Measurements from ENCODE around the gene PMF1.

PMF1 gene

DNA sequence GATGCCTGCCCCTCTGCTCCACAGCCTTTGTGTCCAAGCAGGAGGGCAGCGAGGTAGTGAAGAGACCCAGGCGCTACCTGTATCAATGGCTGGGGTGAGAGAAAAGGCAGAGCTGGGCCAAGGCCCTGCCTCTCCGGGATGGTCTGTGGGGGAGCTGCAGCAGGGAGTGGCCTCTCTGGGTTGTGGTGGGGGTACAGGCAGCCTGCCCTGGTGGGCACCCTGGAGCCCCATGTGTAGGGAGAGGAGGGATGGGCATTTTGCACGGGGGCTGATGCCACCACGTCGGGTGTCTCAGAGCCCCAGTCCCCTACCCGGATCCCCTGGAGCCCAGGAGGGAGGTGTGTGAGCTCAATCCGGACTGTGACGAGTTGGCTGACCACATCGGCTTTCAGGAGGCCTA, 29.9 kb downstream of the PMF1 start:
- no peak overlapping the region for H3K27ac ChIP-seq (ENCODE audit: low read length)
- no peak overlapping the region for H3K9ac ChIP-seq (ENCODE audit: low read depth, low read length)
- peaks cover 15% of the 10 kb centered on the region; the same call in 1 of the 2 replicates for H3K27me3 ChIP-seq (ENCODE audit: insufficient read depth, low read length)
- no peaks in the 10 kb centered on the region for H3K9me3 ChIP-seq (ENCODE audit: insufficient read depth, low read depth, low read length)
- peaks cover 7% of the 10 kb centered on the region; the same call in 1 of the 2 replicates for H3K4me1 ChIP-seq (ENCODE audit: insufficient read depth, low read length)
- H3K36me3 ChIP-seq (ENCODE audit: insufficient read depth, low read depth, low read length), result peaks cover 23% of the 10 kb centered on the region
- no peak overlapping the region for H3K4me3 ChIP-seq (ENCODE audit: low read length)

DNA sequence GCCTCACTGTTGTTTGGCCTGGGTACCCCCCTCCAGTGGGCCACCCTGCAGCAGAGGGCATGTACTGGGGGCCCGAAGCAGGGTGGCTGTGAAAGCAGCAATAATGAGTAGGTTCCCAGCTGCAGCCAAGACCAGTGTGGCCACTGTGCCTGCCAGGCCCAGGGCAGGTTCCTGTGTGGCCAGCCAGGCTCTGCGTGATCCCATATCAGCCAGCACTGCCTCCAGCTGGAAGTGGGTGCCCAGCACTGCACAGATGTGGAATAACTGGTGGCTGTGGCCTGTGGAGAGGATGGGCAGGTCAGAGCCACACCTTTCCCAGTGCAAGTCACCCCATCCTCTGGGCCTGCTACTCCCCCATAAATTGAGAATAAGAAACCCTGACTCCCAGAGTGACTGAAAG, 31.3 kb downstream of the PMF1 start:
- H3K9ac ChIP-seq (ENCODE audit: low read depth, low read length), result no peak overlapping the region
- peaks cover 7% of the 10 kb centered on the region for H3K4me1 ChIP-seq (ENCODE audit: insufficient read depth, low read length)
- H3K27ac ChIP-seq (ENCODE audit: low read length), result no peak overlapping the region
- H3K27me3 ChIP-seq (ENCODE audit: insufficient read depth, low read length), result peaks cover 15% of the 10 kb centered on the region; the same call in 1 of the 2 replicates
- H3K4me3 ChIP-seq (ENCODE audit: low read length), result no peak overlapping the region
- H3K9me3 ChIP-seq (ENCODE audit: insufficient read depth, low read depth, low read length), result no peaks in the 10 kb centered on the region
- peaks cover 14% of the 10 kb centered on the region for H3K36me3 ChIP-seq (ENCODE audit: insufficient read depth, low read depth, low read length)

GRCh38 chr1:156244712-156245111, 31.9 kb downstream of the PMF1 start:
- no peak overlapping the region for H3K4me3 ChIP-seq (ENCODE audit: low read length)
- no peak overlapping the region for H3K27ac ChIP-seq (ENCODE audit: low read length)
- peaks cover 7% of the 10 kb centered on the region for H3K4me1 ChIP-seq (ENCODE audit: insufficient read depth, low read length)
- no peaks in the 10 kb centered on the region for H3K9me3 ChIP-seq (ENCODE audit: insufficient read depth, low read depth, low read length)
- peaks cover 14% of the 10 kb centered on the region; the same call in 1 of the 2 replicates for H3K36me3 ChIP-seq (ENCODE audit: insufficient read depth, low read depth, low read length)
- H3K9ac ChIP-seq (ENCODE audit: low read depth, low read length), result no peak overlapping the region
- H3K27me3 ChIP-seq (ENCODE audit: insufficient read depth, low read length), result peaks cover 15% of the 10 kb centered on the region; the same call in 1 of the 2 replicates

- H3K9me3 ChIP-seq (ENCODE audit: insufficient read depth, low read depth, low read length), result no peaks in the 10 kb centered on the region
- no peak overlapping the region for H3K27ac ChIP-seq (ENCODE audit: low read length)
- H3K4me3 ChIP-seq (ENCODE audit: low read length), result peak overlapping the region; percentile 51; the same call in 1 of the 2 replicates
- peaks cover 15% of the 10 kb centered on the region; the same call in 1 of the 2 replicates for H3K27me3 ChIP-seq (ENCODE audit: insufficient read depth, low read length)
- peak overlapping the region; percentile 53; the same call in 1 of the 2 replicates for H3K9ac ChIP-seq (ENCODE audit: low read depth, low read length)
- H3K4me1 ChIP-seq (ENCODE audit: insufficient read depth, low read length), result peaks cover 7% of the 10 kb centered on the region
- H3K36me3 ChIP-seq (ENCODE audit: insufficient read depth, low read depth, low read length), result peaks cover 20% of the 10 kb centered on the region
Measured at GRCh38 chr1:156245451-156246232, 32.8 kb downstream of the PMF1 start.

DNA sequence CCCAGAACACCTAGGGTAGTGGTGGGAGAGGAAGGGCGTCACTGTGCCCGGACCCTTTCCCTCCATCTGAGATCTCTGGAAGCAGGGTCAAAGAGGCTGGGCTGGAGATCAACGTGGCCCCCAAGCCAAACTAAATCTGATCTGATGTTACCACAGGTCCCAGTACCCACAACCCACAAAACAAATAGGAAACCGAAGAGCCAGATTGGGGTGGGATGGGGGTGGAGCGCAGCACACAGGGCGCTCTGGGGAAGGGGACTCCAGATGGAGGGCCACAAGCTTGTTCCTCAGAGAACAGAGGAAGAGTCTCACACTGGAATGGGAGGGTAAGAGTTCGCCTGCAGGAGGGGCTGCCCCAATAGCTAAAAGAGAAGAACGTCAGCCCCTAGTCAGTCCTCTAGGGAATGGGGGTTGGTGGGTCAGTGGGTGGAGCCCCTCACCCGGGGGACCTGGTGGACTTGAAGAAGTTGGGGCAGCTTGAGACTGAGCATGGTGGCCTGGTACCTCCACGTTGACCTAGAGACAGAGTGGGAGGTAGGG, 33.5 kb downstream of the PMF1 start:
- Histone ChIP-seq H3K9ac (ENCODE audit: low read depth, low read length) (no peak overlapping the region; the same call in 1 of the 2 replicates), H3K36me3 (ENCODE audit: insufficient read depth, low read depth, low read length) (peaks cover 27% of the 10 kb centered on the region), H3K4me1 (ENCODE audit: insufficient read depth, low read length) (peaks cover 7% of the 10 kb centered on the region), H3K4me3 (ENCODE audit: low read length) (peak overlapping the region; percentile 51; the same call in 1 of the 2 replicates), H3K9me3 (ENCODE audit: insufficient read depth, low read depth, low read length) (no peaks in the 10 kb centered on the region), H3K27me3 (ENCODE audit: insufficient read depth, low read length) (peaks cover 15% of the 10 kb centered on the region; the same call in 1 of the 2 replicates), H3K27ac (ENCODE audit: low read length) (no peak overlapping the region)

DNA sequence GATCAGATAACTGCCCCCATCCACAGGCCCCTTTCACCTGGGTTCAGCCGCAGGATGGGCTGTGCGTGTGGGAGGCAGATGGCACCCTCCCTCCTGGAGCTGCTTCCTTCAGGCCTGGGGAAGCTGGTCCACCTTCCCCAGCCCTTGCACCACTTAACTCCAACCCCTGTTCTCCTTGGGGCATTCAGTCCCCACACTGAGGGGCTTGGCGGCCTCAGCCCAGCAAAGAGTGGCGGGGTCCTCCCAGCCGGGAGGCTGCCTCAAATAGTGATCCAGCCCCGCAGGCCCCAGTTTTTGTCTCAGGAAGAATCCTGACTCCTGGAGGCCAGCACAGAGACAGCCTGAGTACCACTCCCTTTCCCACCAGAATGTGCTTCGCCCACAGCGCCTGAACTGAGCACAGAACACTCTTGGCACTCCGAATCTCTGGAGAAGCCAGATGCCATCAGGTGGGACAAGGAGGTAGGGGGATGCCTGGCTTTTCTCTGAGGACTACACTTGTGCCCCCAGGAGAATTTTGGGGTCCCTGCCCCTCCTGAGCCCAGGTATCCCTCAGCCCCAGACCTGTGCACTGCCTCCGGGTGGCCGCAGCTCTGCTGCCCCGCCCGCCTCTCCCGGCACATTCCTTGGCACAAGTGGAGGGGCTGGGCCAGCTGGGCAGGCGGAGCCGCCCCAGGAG, 34.1 kb downstream of the PMF1 start:
- Histone ChIP-seq H3K36me3 (ENCODE audit: insufficient read depth, low read depth, low read length) (peaks cover 33% of the 10 kb centered on the region), H3K27ac (ENCODE audit: low read length) (no peak overlapping the region), H3K9me3 (ENCODE audit: insufficient read depth, low read depth, low read length) (no peaks in the 10 kb centered on the region), H3K4me3 (ENCODE audit: low read length) (no peak overlapping the region), H3K27me3 (ENCODE audit: insufficient read depth, low read length) (peaks cover 15% of the 10 kb centered on the region; the same call in 1 of the 2 replicates), H3K4me1 (ENCODE audit: insufficient read depth, low read length) (peaks cover 7% of the 10 kb centered on the region), H3K9ac (ENCODE audit: low read depth, low read length) (no peak overlapping the region)

DNA sequence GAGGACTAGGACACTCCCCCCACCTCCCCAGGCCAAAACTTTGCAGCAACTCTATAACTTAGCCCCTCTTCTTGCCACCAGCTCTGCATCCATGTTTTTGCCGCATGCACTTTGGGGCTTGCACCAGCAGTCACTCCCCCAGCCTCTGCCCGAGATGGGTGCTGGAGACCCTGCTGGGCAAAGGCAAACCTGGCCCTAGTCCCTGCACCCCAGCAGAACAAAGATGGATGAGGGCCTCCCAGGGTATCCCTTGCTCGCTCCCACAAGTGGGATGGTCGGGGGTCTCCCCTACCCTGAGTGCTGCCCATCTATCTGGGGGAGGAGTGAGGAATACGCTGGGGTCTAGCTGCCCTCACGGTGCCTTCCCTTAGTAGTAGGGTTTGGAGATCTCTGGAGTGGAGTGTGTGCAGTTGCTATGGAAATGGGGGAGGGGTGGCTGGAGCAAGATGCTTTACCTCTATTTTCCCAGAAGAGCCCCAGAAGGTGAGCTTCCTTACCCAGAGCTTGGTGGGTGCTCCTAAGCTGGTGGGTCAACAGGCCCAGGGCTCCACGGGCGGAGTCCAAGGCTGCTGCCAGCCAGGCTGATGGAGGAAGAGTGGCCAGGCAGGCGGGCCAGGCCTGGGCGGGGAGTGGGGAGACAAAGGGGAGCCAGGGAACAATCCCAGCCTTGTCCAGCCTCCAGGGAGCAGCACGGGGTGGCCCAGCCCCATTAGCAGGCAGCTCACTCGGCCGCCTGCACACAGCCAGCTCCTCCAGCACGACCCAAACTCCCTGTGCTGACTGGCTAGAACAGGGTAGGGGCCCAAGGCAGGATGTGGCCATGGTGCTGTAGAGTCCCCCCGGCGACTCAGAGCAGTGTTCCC, 34.9 kb downstream of the PMF1 start, which contains the start of gene PAQR6:
Gene PAQR6 (minus strand): TSS at position 597 of the 863 bp plus-strand sequence. CDS start 1,325 bp downstream, outside the sequence.
- Histone ChIP-seq H3K9me3 (ENCODE audit: insufficient read depth, low read depth, low read length) (no peaks in the 10 kb centered on the region), H3K4me1 (ENCODE audit: insufficient read depth, low read length) (peaks cover 7% of the 10 kb centered on the region), H3K36me3 (ENCODE audit: insufficient read depth, low read depth, low read length) (peaks cover 41% of the 10 kb centered on the region), H3K27ac (ENCODE audit: low read length) (no peak within 1 kb of the TSS), H3K27me3 (ENCODE audit: insufficient read depth, low read length) (peaks cover 15% of the 10 kb centered on the region; the same call in 1 of the 2 replicates), H3K9ac (ENCODE audit: low read depth, low read length) (peak within 1 kb of the TSS; percentile 37), H3K4me3 (ENCODE audit: low read length) (no peak within 1 kb of the TSS)

GRCh38 chr1:156248323-156248683, 35.5 kb downstream of the PMF1 start:
- Histone ChIP-seq H3K9me3 (ENCODE audit: insufficient read depth, low read depth, low read length) (no peaks in the 10 kb centered on the region), H3K9ac (ENCODE audit: low read depth, low read length) (peak overlapping the region; percentile 37; the same call in 1 of the 2 replicates), H3K27me3 (ENCODE audit: insufficient read depth, low read length) (peaks cover 15% of the 10 kb centered on the region; the same call in 1 of the 2 replicates), H3K36me3 (ENCODE audit: insufficient read depth, low read depth, low read length) (peaks cover 47% of the 10 kb centered on the region), H3K4me1 (ENCODE audit: insufficient read depth, low read length) (peaks cover 7% of the 10 kb centered on the region), H3K4me3 (ENCODE audit: low read length) (no peak overlapping the region), H3K27ac (ENCODE audit: low read length) (no peak overlapping the region)

GRCh38 chr1:156249593-156249992, 36.8 kb downstream of the PMF1 start:
- Histone ChIP-seq H3K27ac (ENCODE audit: low read length) (no peak overlapping the region), H3K4me3 (ENCODE audit: low read length) (no peak overlapping the region), H3K9ac (ENCODE audit: low read depth, low read length) (no peak overlapping the region), H3K4me1 (ENCODE audit: insufficient read depth, low read length) (peaks cover 7% of the 10 kb centered on the region), H3K36me3 (ENCODE audit: insufficient read depth, low read depth, low read length) (peaks cover 60% of the 10 kb centered on the region), H3K9me3 (ENCODE audit: insufficient read depth, low read depth, low read length) (no peaks in the 10 kb centered on the region), H3K27me3 (ENCODE audit: insufficient read depth, low read length) (peaks cover 15% of the 10 kb centered on the region; the same call in 1 of the 2 replicates)

DNA sequence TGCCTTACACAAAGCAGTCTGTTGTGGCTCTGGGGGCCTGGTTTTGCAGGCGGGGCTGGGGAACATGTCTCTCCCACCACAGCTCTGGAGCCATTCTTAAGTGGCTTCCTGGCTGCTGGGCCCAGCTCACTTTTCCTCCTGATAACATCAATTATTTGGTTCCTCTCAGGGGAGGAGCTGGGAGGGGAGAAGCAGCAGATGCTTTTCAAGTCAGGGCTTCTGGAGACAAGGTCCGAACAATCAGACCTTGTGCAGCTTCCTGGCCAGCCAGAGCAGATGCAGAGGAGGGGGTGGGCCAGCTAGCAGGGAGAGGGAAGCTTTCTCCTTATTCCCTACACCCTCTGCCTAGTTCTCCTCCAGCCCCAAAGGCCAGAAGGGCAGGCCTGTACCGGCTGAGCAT, 38.7 kb downstream of the PMF1 start:
- H3K27ac ChIP-seq (ENCODE audit: low read length), result no peak overlapping the region

DNA sequence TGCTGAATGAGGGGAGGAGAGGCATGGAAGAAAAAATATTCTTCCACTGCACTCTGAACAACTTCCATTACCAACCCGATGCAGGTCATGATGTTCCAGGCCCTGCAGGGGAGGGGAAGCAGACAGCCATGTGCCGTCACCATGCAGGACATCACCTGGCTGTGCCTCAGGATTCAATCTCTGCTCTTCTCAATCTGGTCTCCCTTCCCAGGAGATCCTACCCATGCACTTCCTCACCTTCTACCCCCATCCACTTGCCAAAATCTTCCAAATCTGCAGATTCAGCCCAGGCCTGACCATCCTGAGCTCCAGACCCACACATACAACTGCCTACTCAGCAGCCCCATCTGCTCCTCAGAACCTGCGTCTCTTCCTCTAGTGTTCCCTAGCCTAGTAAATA, 40.8 kb downstream of the PMF1 start:
- H3K4me3 ChIP-seq (ENCODE audit: low read length), result no peak overlapping the region
- H3K9ac ChIP-seq (ENCODE audit: low read depth, low read length), result no peak overlapping the region
- no peaks in the 10 kb centered on the region for H3K27me3 ChIP-seq (ENCODE audit: insufficient read depth, low read length)
- H3K36me3 ChIP-seq (ENCODE audit: insufficient read depth, low read depth, low read length), result peaks cover 93% of the 10 kb centered on the region
- no peaks in the 10 kb centered on the region for H3K9me3 ChIP-seq (ENCODE audit: insufficient read depth, low read depth, low read length)
- H3K27ac ChIP-seq (ENCODE audit: low read length), result no peak overlapping the region
- no peaks in the 10 kb centered on the region for H3K4me1 ChIP-seq (ENCODE audit: insufficient read depth, low read length)

More for the DNA sequence above, 38.7 kb downstream of the PMF1 start:
- Histone ChIP-seq H3K4me3 (ENCODE audit: low read length) (no peak overlapping the region), H3K4me1 (ENCODE audit: insufficient read depth, low read length) (peaks cover 5% of the 10 kb centered on the region; the same call in 1 of the 2 replicates), H3K9me3 (ENCODE audit: insufficient read depth, low read depth, low read length) (no peaks in the 10 kb centered on the region), H3K36me3 (ENCODE audit: insufficient read depth, low read depth, low read length) (peaks cover 72% of the 10 kb centered on the region), H3K27me3 (ENCODE audit: insufficient read depth, low read length) (no peaks in the 10 kb centered on the region), H3K9ac (ENCODE audit: low read depth, low read length) (no peak overlapping the region)
